HG02852 (cell line): ENCODE measurements around the gene TSHZ2.
"Not testable (repeated sequence)": the region's sequence is repeated elsewhere in the genome, so short reads cannot be mapped to it uniquely, and the experiment has no call there.

Source experiments
- ATAC-seq: cut with Tn5 transposase; IDR thresholded peaks from one replicate; pipeline ENCODE4 v1.9.1; 2021; ENCODE audit warnings: mild to moderate bottlenecking, moderate library complexity; ENCODE audit not compliant: unreplicated experiment

Gene TSHZ2

GRCh38 chr20:53517146-53517545 lies 545.0 kb downstream of the TSHZ2 start:
- no peak for ATAC-seq

GRCh38 chr20:53521421-53521820 lies 549.3 kb downstream of the TSHZ2 start:
- ATAC-seq = not testable (repeated sequence)

GRCh38 chr20:53522026-53522425 lies 549.9 kb downstream of the TSHZ2 start:
- ATAC-seq = no peak

GRCh38 chr20:53522696-53523095 lies 550.5 kb downstream of the TSHZ2 start:
- no peak for ATAC-seq

GRCh38 chr20:53523615-53524014 lies 551.5 kb downstream of the TSHZ2 start:
- ATAC-seq = not testable (repeated sequence)

- no peak for ATAC-seq
Observed at GRCh38 chr20:53524589-53525312, 552.6 kb downstream of the TSHZ2 start.

GRCh38 chr20:53527196-53527595 lies 555.0 kb downstream of the TSHZ2 start:
- no peak for ATAC-seq

- ATAC-seq = no peak
Observed at GRCh38 chr20:53529658-53530057, 557.5 kb downstream of the TSHZ2 start.

GRCh38 chr20:53530440-53530839 lies 558.3 kb downstream of the TSHZ2 start:
- ATAC-seq = no peak

GRCh38 chr20:53532654-53533312 lies 560.6 kb downstream of the TSHZ2 start:
- ATAC-seq = not testable (repeated sequence)

- no peak for ATAC-seq
Observed at GRCh38 chr20:53533500-53533899, 561.3 kb downstream of the TSHZ2 start.

GRCh38 chr20:53534037-53534436 lies 561.9 kb downstream of the TSHZ2 start:
- no peak for ATAC-seq

GRCh38 chr20:53535878-53536277 lies 563.7 kb downstream of the TSHZ2 start:
- no peak for ATAC-seq

- not testable (repeated sequence) for ATAC-seq
Observed at GRCh38 chr20:53536382-53536781, 564.2 kb downstream of the TSHZ2 start.

GRCh38 chr20:53539516-53539915 lies 567.4 kb downstream of the TSHZ2 start:
- ATAC-seq = no peak
